ENCODE data around the gene BCAR1. TPM values are rescaled to one million over a fixed set of nuclear protein-coding genes. Genes with fewer than 3 reads are reported as not detected.

BCAR1 gene
- total and polyA plus RNA-seq, 2 of the 13 experiments (the other 11 are each of a cell fraction or from before 2014, with no cell fraction given), result 48.1 to 51.7 TPM

- TF ChIP-seq SNRNP70 (IDR thresholded peaks at IDR 0.05; ENCODE audit: low read depth, low read length) (no peak), ZNF362 (CRISPR knock-in tag; IDR thresholded peaks at IDR 0.05; ENCODE audit: borderline replicate concordance) (no peak), HMG20B (CRISPR knock-in tag; conservative IDR thresholded peaks at IDR 0.05) (no peak), REPIN1 (CRISPR knock-in tag; IDR thresholded peaks at IDR 0.05; ENCODE audit: borderline replicate concordance, low read depth) (no peak), KAT7 (CRISPR knock-in tag; IDR thresholded peaks at IDR 0.05; ENCODE audit: borderline replicate concordance) (no peak), AFF4 (CRISPR knock-in tag; IDR thresholded peaks at IDR 0.05) (no peak), PHF21A (CRISPR knock-in tag; IDR thresholded peaks at IDR 0.05) (no peak), ZSCAN25 (CRISPR knock-in tag; IDR thresholded peaks at IDR 0.05) (no peak), IKZF1 (IDR thresholded peaks at IDR 0.05) (no peak), ZBTB14 (CRISPR knock-in tag; IDR thresholded peaks at IDR 0.05) (no peak), TSC22D2 (CRISPR knock-in tag; IDR thresholded peaks at IDR 0.05; ENCODE audit: borderline replicate concordance) (no peak), USF2 (IDR thresholded peaks at IDR 0.05; ENCODE audit: low read depth, low read length) (no peak), USF2 (CRISPR knock-in tag; IDR thresholded peaks at IDR 0.05; ENCODE audit: borderline replicate concordance) (no peak), ZNF629 (CRISPR knock-in tag; conservative IDR thresholded peaks at IDR 0.05) (peak; percentile 15; the same call in 1 of the 2 replicates), ZBTB7B (CRISPR knock-in tag; IDR thresholded peaks at IDR 0.05) (peak; percentile 13; the same call in 1 of the 2 replicates), THAP8 (CRISPR knock-in tag; IDR thresholded peaks at IDR 0.05; ENCODE audit: borderline replicate concordance) (no peak), DNMT3B (CRISPR knock-in tag; conservative IDR thresholded peaks at IDR 0.05) (no peak), KMT2A (CRISPR knock-in tag; IDR thresholded peaks at IDR 0.05) (no peak), ATF6 (CRISPR knock-in tag; conservative IDR thresholded peaks at IDR 0.05) (no peak), HNF4A (CRISPR knock-in tag; IDR thresholded peaks at IDR 0.05) (no peak)
Observed at GRCh38 chr16:75261590-75262078, 10.2 kb upstream of the BCAR1 start (continued).

Data from HepG2 (cell line).